GM12801 (cell line): ENCODE results near the gene TUBA1B.

Source experiments
- TF ChIP-seq, protein P1 (sequence below): IDR thresholded peaks from one replicate; pipeline ENCODE4 v1.5.1; 2011; ENCODE audit warnings: control low read depth; ENCODE audit not compliant: insufficient read length; ENCODE audit errors: extremely low read depth

TUBA1B gene

DNA sequence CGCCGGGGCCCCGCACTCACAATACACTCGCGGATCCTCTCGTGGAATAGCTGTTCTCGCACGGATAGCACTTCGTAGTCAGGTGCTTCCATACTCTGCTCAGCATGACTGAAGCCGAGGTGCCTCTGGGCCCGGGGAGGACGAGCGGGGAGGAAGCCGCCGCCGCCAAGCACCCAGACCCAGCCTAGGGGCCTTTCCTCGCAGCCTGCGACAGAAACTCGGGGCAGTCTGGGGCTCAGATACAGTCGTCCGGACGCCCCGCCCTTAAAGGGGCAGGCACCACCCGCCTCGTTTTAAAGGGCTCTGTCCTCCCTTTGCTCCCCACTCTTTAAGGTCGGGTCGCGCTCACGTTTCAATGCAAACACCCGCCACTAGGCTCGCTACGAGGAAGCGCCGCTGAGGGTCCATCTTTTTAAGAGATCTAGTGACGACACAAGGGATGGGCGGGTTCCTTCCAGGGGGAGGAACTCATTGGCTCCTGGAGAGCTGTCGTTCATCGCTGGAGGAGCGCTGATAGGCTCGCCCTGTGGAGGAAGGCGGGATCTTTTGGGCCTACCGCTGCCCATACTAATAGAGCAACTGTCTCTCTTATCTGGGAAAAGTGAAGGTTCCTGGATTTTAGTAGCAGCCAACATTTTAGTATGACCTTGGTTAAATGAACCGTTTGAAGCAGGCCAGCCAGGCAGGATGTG is 20.6 kb downstream of the TUBA1B start, which contains the start of gene LMBR1L:
TSS of gene LMBR1L (minus strand) at position 384 of the 692 bp plus-strand sequence. CDS start at position 92, 292 bp downstream.
- TF ChIP-seq, protein P1, sequence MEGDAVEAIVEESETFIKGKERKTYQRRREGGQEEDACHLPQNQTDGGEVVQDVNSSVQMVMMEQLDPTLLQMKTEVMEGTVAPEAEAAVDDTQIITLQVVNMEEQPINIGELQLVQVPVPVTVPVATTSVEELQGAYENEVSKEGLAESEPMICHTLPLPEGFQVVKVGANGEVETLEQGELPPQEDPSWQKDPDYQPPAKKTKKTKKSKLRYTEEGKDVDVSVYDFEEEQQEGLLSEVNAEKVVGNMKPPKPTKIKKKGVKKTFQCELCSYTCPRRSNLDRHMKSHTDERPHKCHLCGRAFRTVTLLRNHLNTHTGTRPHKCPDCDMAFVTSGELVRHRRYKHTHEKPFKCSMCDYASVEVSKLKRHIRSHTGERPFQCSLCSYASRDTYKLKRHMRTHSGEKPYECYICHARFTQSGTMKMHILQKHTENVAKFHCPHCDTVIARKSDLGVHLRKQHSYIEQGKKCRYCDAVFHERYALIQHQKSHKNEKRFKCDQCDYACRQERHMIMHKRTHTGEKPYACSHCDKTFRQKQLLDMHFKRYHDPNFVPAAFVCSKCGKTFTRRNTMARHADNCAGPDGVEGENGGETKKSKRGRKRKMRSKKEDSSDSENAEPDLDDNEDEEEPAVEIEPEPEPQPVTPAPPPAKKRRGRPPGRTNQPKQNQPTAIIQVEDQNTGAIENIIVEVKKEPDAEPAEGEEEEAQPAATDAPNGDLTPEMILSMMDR, result no peak

DNA sequence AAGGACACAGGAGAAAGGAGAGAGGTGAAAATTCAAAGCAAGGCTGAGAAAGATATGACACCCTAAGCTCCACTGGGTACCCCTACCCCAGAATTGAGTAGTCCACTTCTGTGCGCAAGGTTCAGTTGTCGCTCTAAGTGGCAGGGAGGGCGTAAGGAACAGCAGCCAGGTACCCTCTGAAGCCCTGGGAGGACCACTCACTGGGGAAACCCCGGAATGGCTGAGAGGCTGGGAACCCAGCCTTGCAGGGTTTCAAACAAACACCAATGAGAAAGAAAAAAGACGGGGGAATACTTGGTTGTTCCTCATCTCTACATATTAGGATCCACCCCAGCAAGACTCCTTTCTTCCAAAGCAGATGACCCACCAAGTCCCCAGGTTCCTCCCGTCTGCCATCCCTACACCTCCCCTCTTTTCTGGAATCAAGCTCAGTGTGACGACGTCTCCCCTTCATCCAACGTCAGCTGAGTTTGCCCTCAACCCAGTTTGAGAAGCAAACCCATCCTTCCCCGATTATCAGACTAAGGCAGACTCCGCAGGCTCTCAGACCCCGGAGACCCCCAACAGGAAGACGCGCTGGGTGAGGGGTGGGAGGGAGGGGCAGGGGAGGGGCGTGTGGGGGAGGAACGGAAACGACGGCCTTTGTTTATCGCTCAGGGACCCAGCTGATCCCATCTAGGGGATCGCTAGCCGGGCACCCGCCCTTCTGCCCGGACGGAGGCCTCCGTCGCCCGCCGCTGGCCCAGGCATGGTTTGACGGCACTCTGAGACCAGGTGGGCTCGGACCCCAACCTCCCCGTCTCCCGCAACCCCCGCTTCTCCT is 21.3 kb downstream of the TUBA1B start:
- TF ChIP-seq, protein P1, result no peak

DNA sequence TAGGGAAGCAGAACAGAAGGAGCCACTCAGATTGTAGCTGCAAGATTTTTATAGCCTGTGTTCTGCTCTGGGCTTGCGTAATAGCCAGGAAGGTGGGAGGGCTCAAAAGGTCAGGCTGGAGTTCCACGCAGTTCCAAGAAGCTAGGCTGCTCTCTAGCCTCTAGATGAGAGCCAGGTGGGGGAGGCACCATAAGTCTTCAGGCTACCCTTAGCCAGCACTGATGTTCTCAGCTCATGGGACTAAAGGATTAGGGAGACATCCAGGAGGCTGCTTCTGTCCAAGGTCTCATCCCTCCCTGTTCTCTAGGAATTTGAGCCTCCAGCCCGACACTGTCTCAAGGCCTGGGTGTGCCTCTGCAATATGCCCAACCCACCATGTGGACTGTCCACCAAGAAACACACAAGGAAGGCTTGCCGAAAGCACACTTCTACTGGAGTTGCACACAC is 22.2 kb downstream of the TUBA1B start:
- TF ChIP-seq, protein P1, result no peak

DNA sequence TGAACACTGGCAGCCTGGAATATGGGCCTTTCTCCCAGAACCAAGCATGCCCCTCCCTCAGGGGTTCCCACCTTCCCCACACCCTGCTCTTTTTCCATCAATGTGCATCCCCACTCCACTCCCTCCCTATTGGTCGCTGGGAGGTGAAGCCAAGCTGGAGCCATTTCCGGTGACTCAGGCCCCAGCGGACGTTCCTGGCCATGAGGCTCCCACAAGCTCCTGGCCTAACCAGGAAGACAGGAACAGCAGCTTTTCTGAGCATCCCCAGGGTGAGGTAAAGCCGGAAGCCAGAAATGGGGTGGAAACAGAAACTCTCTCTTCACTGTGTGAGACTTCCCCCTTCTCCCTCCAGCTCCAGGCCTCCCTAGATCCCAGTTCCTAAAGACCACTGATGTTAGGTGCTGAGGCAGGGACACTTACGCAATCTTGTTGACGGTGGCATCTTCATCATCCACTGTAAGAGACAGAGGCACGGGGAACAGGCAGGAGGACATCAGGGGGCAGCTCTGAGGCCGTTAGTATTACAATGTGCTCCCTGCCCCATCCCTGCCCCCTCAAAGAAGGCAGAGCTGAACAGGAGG is 25.6 kb downstream of the TUBA1B start:
- TF ChIP-seq, protein P1, result no peak

DNA sequence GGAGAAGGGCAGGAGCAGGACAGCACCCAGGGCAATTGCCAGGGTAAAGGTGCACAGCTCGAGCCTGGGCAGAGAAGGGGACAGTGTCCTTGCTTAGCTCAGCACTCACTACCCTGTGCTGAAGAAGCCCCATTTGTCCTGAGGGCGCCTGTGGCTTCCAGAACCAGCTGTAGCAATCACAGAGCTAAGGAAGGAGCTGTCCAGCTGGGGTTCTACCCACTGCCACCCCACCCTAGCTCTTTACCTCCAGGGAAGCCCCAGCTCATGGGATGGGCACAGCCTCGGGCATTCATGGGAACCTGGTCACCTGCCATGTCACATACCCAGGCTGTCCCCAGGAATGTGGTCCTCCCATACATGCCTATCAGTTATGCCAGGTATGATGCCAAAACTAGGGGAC is 26.4 kb downstream of the TUBA1B start:
- TF ChIP-seq, protein P1, result no peak

DNA sequence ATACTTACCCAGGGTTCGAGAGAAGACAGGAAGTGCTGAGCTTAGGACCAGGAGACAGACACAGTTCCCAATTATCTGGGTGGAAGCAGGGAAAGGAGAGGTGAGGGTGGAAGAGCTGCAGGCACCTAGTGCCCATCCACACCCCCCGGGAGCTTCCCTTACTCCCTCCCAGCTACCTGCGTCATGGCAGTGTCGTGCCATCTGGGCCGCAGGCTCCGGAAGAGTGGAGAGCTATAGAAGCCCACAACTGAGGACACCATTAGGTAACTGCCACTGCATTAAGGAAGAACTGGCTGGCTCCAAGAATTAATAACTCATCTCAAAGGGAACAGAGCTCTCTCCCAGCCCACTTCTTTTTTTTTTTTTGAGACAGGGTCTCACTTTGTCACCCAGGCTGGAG is 30.8 kb downstream of the TUBA1B start:
- TF ChIP-seq, protein P1, result no peak

DNA sequence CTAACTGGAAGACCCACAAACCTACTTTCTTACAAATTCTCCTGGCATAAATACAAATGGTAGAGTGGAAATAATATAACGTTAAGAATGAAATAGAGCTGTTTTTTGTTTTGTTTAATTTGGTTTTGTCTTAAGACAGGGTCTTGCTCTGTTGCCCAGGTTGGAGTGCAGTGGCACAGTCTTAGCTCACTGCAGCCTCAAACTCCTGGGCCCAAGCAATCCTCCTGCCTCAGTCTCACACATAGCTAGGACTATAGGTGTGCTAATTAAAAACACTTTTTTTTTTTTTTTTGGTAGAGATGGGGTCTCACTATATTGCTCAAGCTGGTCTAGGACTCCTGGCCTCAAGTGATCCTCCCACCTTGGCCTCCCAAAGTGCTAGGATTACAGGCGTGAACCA is 32.5 kb downstream of the TUBA1B start:
- TF ChIP-seq, protein P1, result no peak
